ENCODE results near the gene SH3PXD2A. TPM values are rescaled to one million over a fixed set of nuclear protein-coding genes. Genes with fewer than 3 reads are reported as not detected.

The SH3PXD2A gene
- total and polyA plus RNA-seq, 2 of the 4 experiments (the other 2 are of a cell fraction): 6.3 to 23.0 TPM

GRCh38 chr10:103583871-103584215 lies 271.5 kb downstream of the SH3PXD2A start:
- Histone ChIP-seq H3K18ac (ENCODE audit: low read depth, low read length) (no peak overlapping the region), H4K20me1 (ENCODE audit: insufficient read depth, low read length) (no peaks in the 10 kb centered on the region; the same call in 1 of the 2 replicates), H2AK5ac (ENCODE audit: low read depth, low read length) (no peak overlapping the region), H4K8ac (ENCODE audit: low read depth in 2 of 2, low read length in 2 of 2) (no peak overlapping the region), H2BK15ac (ENCODE audit: low read depth, low read length) (no peak overlapping the region), H3K4me3 (ENCODE audit: insufficient read depth, low read depth, low read length) (no peak overlapping the region), H3K79me1 (ENCODE audit: low read depth in 1 of 2, low read length in 2 of 2) (no peaks in the 10 kb centered on the region), H3K56ac (ENCODE audit: extremely low read depth, insufficient read depth, low read length) (no peak overlapping the region), H3K9me3 (ENCODE audit: control insufficient read depth, insufficient read depth, low read length) (peaks cover 4% of the 10 kb centered on the region), H4K91ac (ENCODE audit: insufficient read depth, low read depth, low read length) (no peak overlapping the region), H3K27ac (ENCODE audit: insufficient read depth, low read length) (no peak overlapping the region), H2BK120ac (ENCODE audit: low read depth, low read length) (no peak overlapping the region), H2BK20ac (ENCODE audit: low read depth, low read length) (no peak overlapping the region), H4K5ac (ENCODE audit: low read depth, low read length) (no peak overlapping the region), H3K36me3 (ENCODE audit: control insufficient read depth, insufficient read depth, low read length) (no peaks in the 10 kb centered on the region), H2AK9ac (replicated peaks; ENCODE audit: low read depth, low read length, poor library complexity) (no peak overlapping the region), H3K27me3 (ENCODE audit: control insufficient read depth, insufficient read depth, low read length) (peaks cover 57% of the 10 kb centered on the region), H2BK5ac (ENCODE audit: low read depth, low read length, poor library complexity, severe bottlenecking) (no peak overlapping the region), H3K4me2 (ENCODE audit: low read depth, low read length) (no peak overlapping the region), H3K4ac (ENCODE audit: low read depth, low read length) (no peak overlapping the region), H3K23ac (ENCODE audit: low read depth, low read length) (no peak overlapping the region; the same call in 1 of the 2 replicates), H3K9ac (ENCODE audit: low read depth, low read length) (no peak overlapping the region), H2AFZ (replicated peaks; ENCODE audit: low read length, poor library complexity) (no peak overlapping the region), H3K9me1 (ENCODE audit: insufficient read depth, low read length) (no peaks in the 10 kb centered on the region), H3K14ac (replicated peaks; ENCODE audit: low read depth, low read length) (no peak overlapping the region), H3K4me1 (ENCODE audit: control insufficient read depth, insufficient read depth, low read length) (no peaks in the 10 kb centered on the region)
- ATAC-seq (ENCODE audit: low read depth) (no peak), DNase-seq (no peak)
- WGBS, 2 experiments (ENCODE audit: extremely low coverage in 2 of 2, insufficient read length in 1 of 2): 86% methylated on average over 4 of the region's 8 CpGs; no CpG with 5 or more reads in 1 of the 2 experiments
- ChIA-PET CTCF (no interaction called here), POLR2A (ENCODE audit: unreplicated experiment) (no interaction called here)
- in situ Hi-C loops (cut with MboI; ENCODE audit: low sequenced_read_pairs): no loop called here
- intact Hi-C loops (cut with micrococcal nuclease): no loop called here
- TF ChIP-seq BHLHE40 (IDR thresholded peaks at IDR 0.05; ENCODE audit: low read depth, low read length): no peak
- no TSS peak for BruUV-seq (replicated peaks)
- dilution Hi-C loops (cut with HindIII; ENCODE audit: low sequenced_read_pairs, unreplicated experiment): no loop called here
